SK-N-DZ (cell line): ENCODE measurements around the gene UPF2.
A peak's percentile ranks its signal among the peaks of the same experiment; 100 is the strongest.
"Not testable (repeated sequence)": the region's sequence is repeated elsewhere in the genome, so short reads cannot be mapped to it uniquely, and the experiment has no call there.

ENCODE experiments used
- DNase-seq: peaks from one replicate; pipeline ENCODE4 v3.0.0-alpha.2; 2015; ENCODE audit warnings: low spot score

UPF2 gene

DNA sequence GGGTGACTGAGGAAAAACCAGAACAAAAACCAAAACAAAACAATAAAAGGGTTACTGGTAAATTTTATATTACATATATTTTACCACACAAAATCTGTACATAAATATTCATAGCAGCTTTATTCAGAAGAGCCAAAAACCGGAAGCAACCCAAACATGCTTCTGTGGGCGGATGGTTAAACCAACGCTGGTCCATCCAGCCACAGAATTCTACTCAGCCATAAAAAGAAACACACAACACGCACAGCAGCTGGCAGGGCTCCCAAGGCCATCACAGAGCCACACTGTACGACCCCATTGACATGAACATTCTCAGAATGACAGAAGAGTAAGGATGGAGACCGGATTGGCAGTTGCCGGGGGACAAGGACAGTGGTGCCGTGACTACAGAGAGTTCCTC, 135.9 kb downstream of the UPF2 start:
- DNase-seq: no peak

DNA sequence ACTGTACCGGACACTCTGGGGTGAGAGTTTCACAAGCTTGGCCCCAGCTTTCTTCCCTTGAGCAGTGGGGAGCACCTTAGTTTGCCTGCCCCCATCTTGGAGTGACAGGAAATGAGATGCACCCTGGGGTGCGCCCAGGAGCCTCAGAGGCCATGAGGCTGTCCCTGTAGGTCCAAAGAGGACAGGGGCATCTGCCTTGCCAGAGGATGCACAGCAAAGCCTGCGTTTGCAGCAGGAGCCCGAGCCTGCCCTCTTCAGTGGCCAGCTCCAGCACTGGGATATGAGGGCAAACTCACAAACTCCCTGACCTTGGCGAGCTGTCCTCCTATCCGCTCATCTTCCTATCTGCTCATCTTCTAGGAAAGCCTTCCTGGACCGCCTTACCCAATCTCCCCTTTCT, 140.0 kb downstream of the UPF2 start:
- no peak for DNase-seq

DNA sequence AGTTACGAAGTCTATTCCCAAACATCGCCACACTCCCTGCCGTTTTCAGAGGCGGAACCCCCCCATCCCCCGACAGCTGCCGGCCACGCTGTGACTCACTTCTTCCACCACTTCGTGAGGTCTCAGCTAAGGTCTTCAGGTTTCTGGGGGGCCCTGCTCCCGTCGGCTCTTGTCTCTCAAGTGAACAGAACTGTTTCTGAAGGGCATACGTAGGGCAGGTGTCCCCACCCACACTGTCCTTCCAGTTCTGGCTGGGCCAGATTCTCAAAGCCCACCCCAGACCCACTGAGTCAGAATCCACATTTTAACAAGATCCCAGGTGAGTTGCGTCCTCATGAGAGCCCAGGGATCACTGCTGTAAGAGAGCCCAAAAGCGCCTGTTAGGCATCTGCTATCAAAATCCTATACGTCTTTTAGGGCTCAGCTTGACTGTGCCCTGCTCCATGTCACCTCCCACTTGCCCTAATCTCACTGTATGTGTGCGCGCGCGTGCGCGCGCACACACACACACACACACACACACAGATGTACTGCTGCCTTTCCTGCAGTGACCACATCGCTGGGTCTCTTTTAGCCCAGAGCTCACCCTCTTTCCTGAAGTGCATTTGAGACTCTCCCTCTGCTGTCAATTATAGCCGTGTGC, 140.7 kb downstream of the UPF2 start:
- peak; percentile 57 for DNase-seq

DNA sequence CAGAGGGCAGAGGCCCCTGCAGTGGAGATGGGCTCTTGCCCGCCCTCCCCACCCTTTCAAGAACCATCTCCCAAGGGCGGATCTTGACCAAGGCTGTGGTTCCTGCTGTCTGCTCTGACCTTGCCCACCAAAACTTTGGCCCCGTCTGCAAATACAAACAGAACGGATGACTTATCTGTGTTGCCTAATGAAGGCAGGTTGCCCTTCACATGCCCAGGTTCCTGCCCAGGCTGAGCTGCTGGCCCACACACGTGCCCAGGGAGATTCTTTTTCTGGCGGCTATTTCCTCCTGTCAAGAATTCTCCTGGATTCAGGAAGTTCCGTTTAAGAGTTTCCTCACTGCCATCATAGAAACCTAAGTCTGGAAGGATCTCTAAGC, 141.2 kb downstream of the UPF2 start:
- DNase-seq: no peak

DNA sequence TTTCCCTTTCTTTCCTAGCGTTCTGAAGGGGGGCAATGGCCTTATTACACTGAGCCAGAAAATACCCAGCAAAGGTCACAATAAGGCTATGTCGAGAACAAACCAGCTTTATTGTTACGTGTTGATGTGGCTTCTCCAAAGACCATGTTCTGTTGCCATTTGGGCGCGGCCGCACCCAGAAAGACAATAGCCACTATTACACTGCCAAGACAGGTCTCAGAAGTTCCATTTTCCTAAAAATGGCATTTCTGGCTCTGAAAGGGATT, 141.6 kb downstream of the UPF2 start:
- DNase-seq: no peak

DNA sequence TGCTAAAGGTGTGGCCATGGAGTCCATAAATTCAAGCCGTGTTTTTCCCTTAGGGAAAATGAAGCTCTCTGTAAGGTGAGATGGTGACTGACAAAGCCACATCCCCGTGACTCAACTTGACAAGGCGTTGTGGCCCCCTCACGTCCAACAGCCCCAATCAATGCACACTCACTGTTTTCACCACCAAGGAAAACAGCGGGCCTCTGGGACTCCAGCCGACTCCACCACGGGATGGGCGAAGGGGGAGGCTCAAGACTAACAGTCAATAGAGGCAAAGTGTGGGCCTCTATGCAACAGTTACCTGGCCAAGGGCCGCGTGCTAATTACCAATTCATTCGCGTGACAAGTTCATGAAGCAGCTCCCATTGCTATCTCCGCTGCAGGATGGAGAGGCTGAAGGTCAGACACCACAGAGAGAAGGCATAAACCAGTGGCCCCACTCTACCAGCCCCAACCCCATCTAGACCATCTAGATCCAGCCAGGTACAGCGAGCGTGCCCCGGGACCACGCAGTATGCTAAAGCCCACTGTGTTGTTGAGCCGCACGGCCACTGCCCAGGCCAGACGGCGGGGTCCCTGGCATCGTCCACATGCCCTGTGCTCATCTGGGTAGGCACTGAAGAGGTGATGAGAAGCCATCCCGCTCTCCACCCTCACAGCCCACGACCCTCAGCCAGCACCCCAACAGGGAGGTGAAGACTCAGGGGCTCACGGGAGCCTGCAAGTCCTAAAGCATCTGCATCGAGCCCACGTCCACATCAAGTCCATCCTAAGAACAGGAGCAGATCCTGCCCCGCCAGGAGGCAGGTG, 143.3 kb downstream of the UPF2 start:
- DNase-seq: no peak

DNA sequence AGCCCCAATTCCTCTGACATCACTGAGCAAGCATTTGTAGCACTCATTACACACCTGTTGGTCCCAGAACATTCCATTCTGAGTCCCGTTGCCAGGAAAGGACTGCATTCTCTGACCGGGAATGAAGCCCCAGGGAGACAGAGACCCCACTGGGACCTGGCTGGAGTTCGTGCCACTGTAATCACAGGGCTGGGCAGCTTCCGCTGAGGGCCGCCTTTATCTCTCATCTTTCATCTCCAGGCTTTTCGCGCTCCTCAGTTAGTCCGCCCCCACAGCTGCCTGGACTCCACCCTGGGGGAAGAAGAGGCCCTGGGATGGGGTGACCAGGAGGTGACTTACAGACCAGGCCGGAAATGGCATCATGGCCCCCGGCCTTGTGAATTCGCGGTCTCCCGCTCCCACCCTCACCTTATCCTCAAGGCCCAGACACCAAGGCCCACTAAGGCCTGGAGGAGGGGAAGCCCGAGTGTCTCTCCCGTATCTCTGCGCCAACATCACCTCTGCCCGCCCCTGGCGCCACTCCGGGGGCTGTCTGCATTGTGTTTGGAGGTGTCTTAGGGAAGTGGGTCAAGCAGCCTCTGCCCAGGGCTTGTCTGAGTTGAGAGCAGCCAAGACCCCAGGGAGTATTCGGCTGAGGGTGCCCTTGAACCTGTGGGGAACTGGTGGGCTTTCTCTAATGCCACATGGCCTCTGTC, 144.1 kb downstream of the UPF2 start:
- peak; percentile 51 for DNase-seq

DNA sequence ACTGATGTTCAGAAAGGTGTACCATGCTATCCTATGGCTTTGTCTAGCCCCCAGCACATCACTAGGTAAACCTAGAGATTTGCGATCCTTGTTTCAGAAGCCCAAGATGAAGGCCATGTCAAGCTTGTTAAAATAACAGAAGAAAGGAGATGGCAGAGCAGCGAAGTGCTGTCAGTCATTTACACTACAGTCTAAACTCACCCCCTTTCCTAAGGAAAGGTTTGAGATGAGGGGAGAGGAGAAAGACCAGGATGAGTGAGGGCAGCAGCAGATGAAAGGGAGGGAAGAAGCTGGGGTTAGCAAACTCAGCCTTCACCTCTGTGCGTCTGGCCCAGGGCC, 144.6 kb downstream of the UPF2 start:
- DNase-seq: no peak

DNA sequence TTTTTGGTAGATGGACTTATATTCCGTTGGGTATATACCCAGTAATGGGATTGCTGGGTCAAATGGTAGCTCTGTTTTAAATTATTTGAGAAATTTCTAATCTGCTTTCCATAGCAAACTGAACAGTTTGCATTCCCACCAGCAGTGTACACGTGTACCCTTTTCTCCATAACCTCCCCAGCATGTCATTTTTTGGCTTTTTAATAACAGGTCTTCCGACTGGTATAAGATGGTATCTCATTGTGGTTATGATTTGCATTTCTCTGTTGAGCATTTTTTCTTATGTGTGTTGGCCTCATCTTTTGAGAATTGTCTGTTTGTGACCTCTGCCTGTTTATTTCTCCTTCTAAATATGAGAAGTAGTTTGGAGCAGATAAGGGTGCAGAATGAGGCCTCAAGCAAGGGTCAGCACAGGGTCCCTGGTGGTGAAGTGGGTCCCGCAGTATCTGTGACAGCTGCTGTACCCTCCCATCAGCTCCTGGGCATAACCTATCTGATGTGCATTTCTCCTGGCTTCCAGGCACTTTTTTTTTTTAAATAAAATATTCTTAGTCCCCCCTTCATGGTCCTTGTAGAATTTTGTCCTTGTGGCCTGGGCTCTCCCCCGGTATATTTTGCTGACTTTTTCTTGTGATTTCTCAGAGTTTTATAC, 145.9 kb downstream of the UPF2 start:
- no peak for DNase-seq

DNA sequence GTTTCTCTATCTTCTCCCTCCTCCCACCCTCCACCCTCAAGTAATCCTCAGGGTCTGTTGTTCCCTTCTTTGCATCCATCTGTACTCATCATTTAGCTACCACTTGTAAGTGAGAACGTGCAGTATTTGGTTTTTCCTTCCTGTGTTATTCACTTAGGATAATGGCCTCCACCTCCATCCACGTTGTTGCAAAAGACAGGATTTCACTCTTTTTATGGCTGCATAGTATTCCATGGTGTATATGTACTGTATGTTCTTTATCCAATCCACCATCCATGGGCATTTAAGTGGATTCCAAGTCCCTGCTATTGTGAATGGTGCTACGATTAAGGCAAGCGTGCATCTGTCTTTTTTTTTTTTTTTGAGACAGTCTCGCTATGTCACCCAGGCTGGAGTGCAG, 147.0 kb downstream of the UPF2 start:
- DNase-seq: no peak

DNA sequence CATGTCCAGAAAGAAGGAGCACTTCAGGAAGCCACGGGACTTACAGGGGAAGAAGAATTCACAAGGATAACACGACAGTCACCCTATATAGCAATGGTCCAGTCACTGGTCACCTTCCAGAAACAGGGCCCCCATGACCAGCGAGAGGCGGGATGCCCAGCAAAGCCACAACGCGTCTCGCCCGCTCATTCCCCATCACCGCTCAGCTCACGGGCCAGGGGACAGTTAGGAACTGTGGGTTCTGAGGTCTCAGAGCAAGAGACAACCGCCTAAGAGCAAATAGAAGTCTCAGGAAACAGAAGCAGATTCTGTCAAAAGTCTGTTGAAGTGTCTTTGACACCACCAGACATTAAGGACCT, 147.5 kb downstream of the UPF2 start:
- no peak for DNase-seq

DNA sequence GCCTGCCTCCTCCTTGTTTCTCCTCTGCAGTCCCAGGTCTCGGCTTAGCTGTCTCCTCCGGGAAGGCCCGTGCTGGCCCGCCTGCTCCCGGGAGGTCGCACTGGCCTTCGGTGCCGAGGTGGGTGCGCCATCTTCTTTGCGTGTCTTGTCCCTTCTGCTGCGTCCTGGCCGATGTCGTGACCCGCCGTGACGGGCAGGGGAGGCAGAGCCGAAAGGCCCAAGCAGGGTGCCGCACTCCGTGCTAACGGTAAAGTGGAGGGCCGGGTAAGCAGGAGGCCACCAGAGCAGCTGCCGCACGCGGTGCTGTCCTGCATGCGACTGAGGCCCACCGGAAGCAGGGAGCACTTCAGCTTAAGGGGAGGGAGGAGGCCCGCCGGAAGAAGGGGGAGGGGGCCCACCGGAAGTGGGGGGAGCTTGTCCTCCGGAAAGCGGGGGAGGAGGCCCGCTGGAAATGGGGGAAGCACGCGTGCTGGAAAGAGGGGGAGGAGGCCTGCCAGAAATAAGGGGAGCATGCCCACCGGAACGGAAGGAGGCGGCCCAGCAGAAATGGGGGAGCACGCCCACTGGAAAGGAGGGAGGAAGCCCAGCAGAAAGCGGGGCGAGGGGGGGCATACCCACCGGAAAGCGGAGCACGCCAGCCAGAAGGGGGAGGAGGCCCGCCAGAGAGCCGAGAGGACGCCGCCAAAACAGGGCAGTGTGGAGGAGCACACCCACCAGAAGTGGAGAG, 148.1 kb downstream of the UPF2 start:
- no peak for DNase-seq

DNA sequence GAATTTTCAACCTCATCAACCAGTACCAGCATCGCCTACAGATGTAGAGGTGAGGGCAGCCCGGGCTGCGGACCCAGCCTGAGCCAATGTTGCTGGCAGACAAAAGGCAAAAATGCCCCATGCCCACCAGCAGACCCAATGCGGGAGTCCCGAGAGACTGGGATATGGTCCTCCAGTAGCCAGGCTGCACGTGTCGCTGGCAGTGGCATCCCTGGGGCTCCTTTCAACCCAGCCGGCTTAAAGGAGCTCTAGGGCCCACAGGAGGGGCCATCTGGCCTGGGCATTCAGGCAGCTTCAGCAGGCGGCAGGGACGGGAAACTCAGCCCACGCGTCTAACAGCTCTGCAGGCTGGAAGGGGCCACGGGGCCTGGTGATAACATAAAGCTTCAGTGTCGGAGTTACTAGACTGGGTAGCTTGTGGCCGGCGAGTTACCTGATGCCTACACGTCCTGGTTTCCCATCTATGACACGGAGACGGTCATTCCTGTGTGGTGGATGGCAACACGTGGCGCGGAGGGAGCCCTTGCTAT, 148.8 kb downstream of the UPF2 start:
- DNase-seq: no peak

DNA sequence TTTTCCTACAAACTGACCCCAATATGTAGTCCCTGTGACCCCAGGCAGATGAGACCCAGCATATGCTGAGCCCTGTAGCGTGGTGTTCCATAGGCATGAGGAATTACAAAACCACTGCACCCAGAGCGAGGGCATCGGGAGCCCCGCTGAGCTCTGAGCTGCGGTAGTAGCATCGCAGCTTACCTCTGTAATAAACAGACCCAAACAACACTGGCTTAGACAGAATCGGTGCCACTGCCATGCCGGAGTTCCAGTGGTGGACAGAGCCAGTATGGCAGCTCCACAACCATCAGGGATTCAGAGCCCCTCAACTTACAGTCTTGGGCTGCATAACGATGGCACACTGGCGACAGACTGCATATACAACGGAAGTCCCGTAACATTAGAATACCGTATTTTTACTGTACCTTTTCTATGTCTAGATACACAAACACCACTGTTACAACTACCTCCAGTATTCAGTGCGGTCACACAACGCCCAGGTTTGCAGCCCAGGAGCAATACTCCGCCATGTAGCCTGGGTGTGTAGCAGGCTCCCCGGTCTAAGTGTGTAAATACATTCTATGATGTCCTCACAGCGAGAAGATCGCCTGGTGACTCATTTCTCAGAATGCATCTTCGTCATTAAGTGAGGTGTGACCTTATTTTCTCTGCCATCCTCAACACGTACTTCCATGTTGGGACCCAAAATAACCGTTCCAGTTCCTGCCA, 150.7 kb downstream of the UPF2 start:
- no peak for DNase-seq

DNA sequence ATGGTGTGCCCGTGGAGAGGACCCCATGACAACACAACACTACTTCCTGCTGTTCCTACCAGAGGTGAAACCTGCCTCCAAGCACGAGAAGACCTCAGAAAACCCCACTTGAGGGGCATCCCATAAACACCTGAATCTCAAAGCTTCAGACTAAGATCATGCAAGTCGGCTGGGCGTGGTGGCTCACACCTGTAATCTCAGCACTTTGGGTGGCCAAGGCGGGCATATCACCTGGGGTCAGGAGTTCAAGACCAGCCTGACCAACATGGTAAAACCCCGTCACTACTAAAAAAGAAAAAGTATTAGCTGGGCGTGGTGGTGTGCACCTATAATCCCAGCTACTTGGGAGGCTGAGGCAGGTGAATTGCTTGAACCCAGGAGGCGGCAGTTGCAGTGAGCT, 153.3 kb downstream of the UPF2 start:
- DNase-seq: not testable (repeated sequence)

DNA sequence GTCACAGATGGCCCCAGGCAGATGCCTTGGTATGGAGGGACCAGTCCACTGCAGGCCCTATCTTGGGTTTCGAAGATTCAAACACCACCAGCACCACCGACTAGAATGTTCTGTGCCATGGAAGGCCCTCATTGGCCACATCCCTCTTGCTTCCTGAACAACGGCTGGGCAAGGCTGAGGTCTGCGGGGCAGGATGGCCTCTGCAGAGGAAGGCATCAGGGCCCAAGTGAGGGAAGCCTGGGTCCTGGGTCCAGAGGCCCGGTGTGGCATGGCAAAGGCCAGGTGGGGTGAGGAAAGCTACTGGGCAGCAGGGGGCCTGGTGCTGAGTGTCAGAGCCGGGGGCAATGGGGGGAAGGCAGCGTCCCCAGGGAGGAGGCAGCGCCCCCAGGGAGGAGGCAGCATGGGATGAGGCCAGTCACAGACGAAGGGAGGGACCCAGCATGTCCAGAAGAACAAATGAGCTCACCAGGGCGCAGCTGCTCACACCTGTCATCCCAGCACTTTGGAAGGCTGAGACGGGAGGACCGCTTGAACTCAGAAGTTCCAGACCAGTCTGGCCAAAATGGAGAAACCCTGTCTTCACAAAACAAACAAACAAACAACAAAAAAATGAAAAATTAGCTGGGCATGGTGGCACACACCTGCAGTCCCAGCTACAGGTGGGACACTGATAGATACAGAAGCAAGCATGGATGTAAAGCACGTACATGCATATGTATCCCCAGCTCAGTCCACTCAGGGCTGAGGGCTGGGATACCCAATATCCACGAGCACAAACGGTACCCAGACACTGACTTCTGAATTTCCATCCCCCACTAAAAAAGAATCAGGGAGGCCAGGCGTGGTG, 155.0 kb downstream of the UPF2 start:
- no peak for DNase-seq

DNA sequence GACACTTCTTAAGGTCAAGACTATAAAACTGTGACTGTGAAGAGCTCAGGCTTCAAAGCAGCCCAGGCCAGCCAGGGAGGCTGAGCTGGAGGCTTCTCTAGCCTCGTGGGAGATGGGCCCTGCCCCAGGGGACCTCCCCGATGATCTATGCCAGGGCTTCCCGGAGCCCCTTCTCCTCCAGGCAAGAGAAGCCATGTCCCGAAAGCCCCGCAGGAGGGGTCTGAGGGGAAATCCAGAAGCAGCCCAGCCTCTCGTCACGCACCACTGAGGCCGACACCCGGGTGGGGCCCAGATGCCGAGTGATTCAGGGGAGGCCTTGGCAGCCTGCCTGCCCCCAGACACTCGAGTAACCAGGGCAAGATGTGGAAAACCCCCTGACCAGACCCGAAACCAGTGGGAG, 155.8 kb downstream of the UPF2 start:
- DNase-seq: no peak

DNA sequence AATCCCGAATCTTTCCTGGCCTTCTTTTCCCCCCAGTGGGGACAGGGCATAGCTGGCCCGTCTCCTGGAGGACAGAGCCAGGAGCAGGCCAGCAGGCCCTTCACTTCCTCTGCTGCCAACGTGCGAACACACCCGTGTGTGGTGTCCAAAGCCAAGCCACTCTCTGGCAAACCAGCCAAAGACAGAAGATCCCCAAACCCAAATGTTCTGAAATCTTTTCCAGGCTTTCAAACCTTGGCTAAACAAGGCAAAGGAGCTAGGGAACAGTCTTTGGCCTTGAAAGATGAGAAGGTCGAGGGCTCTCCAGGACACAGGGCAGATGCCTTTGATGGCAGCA, 156.5 kb downstream of the UPF2 start:
- DNase-seq: no peak

DNA sequence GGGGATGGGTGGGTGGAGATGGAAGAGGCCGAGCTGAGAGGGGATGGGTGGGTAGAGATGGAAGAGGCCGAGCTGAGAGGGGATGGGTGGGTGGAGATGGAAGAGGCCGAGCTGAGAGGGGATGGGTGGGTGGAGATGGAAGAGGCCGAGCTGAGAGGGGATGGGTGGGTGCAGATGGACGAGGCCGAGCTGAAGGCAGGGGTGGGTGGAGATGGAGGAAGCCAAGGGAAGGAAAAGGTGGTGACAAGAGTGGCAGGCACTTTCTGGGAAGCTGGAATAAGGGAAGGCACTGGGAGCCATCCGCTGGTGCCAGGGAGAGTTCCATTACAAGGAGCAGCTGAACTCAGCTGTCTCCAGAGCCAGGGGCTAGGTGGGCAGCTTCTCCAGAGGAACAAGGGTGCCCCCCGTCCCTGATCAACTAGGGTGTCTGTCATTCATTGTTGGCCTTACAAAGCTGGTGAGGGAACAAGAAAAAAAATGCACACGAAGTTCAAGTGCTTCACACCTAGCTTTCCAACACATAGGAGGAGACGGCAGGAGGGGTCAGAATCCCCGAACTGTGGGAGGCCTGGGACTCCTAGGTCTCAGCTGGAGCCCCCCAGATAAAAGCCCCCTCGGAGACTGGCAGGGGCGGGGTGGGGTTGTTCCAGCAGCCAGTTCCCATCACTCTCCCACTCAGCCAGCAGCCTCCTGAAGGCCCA, 157.0 kb downstream of the UPF2 start:
- no peak for DNase-seq
